Measurements from ENCODE around the gene PDZRN3.

- no peak for TF ChIP-seq CTCF (conservative IDR thresholded peaks at IDR 0.05)
- TF ChIP-seq EZH2 (IDR thresholded peaks at IDR 0.05; ENCODE audit: low read depth), result no peak
Observed at GRCh38 chr3:73493543-73494308, 131.0 kb downstream of the PDZRN3 start.

Measured in PC-9 (cell line).